Measurements from ENCODE around the gene KREMEN2.
"Not testable (repeated sequence)": the region's sequence is repeated elsewhere in the genome, so short reads cannot be mapped to it uniquely, and the experiment has no call there.

Gene KREMEN2

DNA sequence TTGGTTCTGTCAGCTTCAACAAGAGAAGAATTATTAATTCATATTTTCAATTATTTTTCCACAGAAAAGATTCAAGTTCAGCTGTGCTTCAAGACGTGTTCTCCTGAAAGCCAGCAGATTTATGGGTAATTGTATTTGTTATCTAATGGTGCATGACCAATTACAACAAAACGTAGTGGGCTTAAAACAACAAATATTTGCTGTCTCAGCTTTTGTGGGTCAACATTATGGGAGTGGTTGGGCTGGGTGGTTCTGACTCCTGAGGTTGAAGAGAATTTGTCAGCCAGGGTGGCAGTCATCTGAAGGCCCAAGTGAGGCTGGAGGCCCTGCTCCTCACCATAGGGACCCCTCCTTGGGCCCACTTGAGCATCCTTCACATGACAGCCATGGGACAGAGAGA, 24.1 kb upstream of the KREMEN2 start:
- Histone ChIP-seq H3K27ac (ENCODE audit: insufficient read depth, low read depth, low read length, poor library complexity, severe bottlenecking) (no peak overlapping the region), H3K4me1 (ENCODE audit: control insufficient read depth, insufficient read depth, low read length) (no peaks in the 10 kb centered on the region), H3K4me3 (ENCODE audit: insufficient read depth, low read depth, low read length) (no peak overlapping the region), H3K9me3 (ENCODE audit: control insufficient read depth, low read length) (no peaks in the 10 kb centered on the region), H3K36me3 (ENCODE audit: control insufficient read depth, insufficient read depth, low read length) (peaks cover 14% of the 10 kb centered on the region), H3K27me3 (ENCODE audit: control insufficient read depth, insufficient read depth, low read length, poor library complexity, severe bottlenecking) (no peaks in the 10 kb centered on the region)
- WGBS, 2 experiments: 95 to 98% methylated on average over 2 of the region's 2 CpGs

DNA sequence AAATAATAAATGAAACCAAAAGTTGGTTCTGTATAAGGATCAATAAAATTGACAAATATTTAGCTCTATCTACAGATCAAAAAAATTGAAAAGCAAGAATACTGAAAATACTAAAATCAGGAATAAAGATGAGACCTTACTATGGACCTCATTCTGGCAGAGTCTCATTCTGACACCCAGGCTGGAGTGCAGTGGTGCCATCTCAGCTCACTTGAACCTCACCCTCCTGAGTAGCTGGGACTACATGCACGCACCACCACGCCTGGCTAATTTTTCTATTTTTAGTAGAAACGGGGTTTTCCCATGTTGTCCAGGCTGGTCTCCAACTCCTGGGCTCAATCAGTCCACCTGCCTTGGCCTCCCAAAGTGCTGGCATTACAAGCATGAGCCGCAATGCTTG, 22.0 kb upstream of the KREMEN2 start:
- peaks cover 14% of the 10 kb centered on the region for H3K36me3 ChIP-seq (ENCODE audit: control insufficient read depth, insufficient read depth, low read length)
- 91 to 95% methylated on average over 4 of the region's 4 CpGs for WGBS, 2 experiments

DNA sequence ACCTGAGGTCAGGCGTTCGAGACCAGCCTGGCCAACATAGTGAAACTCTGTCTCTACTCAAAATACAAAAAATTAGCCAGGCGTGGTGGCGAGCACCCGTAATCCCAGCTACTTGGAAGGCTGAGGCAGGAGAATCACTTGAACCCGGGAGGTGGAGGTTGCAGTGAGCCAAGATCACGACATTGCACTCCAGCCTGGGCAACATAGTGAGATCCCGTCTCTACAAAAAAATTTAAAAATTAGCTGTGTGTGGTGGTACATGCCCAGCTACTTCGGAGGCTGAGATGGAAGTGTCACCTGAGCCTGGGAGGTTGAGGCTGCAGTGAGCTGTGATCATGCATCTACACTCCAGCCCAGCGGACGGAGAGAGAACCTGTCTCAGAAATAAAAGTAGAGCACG, 20.4 kb upstream of the KREMEN2 start:
- H3K4me3 ChIP-seq (ENCODE audit: insufficient read depth, low read depth, low read length); H3K27ac ChIP-seq (ENCODE audit: insufficient read depth, low read depth, low read length, poor library complexity, severe bottlenecking); H3K9me3 ChIP-seq (ENCODE audit: control insufficient read depth, low read length); H3K27me3 ChIP-seq (ENCODE audit: control insufficient read depth, insufficient read depth, low read length, poor library complexity, severe bottlenecking); H3K4me1 ChIP-seq (ENCODE audit: control insufficient read depth, insufficient read depth, low read length): not testable (repeated sequence)
- WGBS, 2 experiments: 86 to 87% methylated on average over 12 of the region's 12 CpGs
- H3K36me3 ChIP-seq (ENCODE audit: control insufficient read depth, insufficient read depth, low read length): peaks cover 11% of the 10 kb centered on the region

More for the DNA sequence above, 22.0 kb upstream of the KREMEN2 start:
- Histone ChIP-seq H3K9me3 (ENCODE audit: control insufficient read depth, low read length) (no peaks in the 10 kb centered on the region), H3K27ac (ENCODE audit: insufficient read depth, low read depth, low read length, poor library complexity, severe bottlenecking) (no peak overlapping the region), H3K4me3 (ENCODE audit: insufficient read depth, low read depth, low read length) (no peak overlapping the region), H3K27me3 (ENCODE audit: control insufficient read depth, insufficient read depth, low read length, poor library complexity, severe bottlenecking) (no peaks in the 10 kb centered on the region), H3K4me1 (ENCODE audit: control insufficient read depth, insufficient read depth, low read length) (no peaks in the 10 kb centered on the region)

DNA sequence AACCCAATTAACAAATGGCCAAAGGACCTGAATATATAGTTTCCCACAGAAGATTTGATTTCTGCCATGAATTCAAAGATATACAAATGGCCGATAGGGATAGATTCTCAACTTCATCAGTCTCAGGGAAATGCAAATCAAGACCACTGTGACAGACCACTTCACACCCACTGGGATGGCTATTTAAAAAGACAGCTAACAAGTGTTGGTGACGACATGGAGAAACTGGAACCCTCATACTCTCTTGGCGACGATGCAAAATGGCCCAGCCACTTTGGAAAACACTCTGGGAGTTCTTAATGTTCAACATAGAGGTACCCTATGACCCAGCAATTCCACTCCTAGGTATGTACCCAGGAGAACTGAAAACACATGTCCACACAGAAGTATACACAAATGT, 17.4 kb upstream of the KREMEN2 start:
- 93 to 98% methylated on average over 4 of the region's 4 CpGs for WGBS, 2 experiments
- Histone ChIP-seq H3K9me3 (ENCODE audit: control insufficient read depth, low read length) (no peaks in the 10 kb centered on the region), H3K4me3 (ENCODE audit: insufficient read depth, low read depth, low read length) (no peak overlapping the region), H3K4me1 (ENCODE audit: control insufficient read depth, insufficient read depth, low read length) (no peaks in the 10 kb centered on the region), H3K27ac (ENCODE audit: insufficient read depth, low read depth, low read length, poor library complexity, severe bottlenecking) (no peak overlapping the region), H3K27me3 (ENCODE audit: control insufficient read depth, insufficient read depth, low read length, poor library complexity, severe bottlenecking) (no peaks in the 10 kb centered on the region), H3K36me3 (ENCODE audit: control insufficient read depth, insufficient read depth, low read length) (no peaks in the 10 kb centered on the region)

DNA sequence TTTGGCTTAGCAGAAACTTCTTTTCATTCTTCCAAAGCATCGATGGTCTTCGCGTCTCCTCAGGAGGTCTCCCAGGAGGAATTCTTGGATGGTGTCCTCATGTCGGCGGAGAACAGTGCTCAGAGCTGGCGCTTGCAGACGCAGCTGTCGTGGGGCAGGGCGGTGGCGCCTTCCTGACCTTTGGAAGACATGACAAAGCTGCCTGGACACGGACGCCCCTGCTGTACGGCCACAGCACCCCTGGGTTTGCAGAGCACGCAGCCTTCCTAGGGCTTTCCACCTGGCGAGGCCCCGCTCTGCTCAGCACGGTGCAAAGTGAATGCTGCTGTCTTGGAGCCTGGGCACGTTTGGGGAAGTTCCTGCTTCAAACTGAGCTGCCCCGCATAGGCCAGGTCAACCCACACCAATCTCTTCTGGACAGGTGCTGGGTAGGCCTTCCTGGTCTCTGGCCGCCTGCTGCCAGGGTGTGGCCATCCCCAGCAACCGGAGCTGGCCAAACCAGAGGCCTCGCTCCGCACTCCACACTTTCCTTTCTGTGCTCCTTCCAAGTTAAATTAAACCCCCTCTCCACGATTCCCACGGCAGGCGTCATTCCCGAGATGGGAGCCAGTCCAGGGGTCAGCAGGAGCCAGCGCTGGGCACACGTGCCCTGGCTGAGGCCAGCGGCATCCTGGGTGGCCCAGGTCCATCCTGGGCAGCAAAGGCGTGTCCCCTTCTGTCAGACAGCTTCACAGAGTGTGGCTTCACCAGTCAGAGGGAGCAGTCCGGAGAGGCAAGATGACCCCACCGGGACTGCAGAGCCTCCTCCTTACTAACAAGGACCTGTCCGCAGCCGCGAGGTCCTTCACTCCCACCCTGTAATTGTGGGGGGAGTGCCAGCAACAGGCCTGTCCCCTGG, 15.0 kb upstream of the KREMEN2 start:
- Histone ChIP-seq H3K9me3 (ENCODE audit: control insufficient read depth, low read length) (no peaks in the 10 kb centered on the region), H3K27me3 (ENCODE audit: control insufficient read depth, insufficient read depth, low read length, poor library complexity, severe bottlenecking) (no peaks in the 10 kb centered on the region), H3K4me3 (ENCODE audit: insufficient read depth, low read depth, low read length) (no peak overlapping the region), H3K36me3 (ENCODE audit: control insufficient read depth, insufficient read depth, low read length) (no peaks in the 10 kb centered on the region), H3K4me1 (ENCODE audit: control insufficient read depth, insufficient read depth, low read length) (no peaks in the 10 kb centered on the region), H3K27ac (ENCODE audit: insufficient read depth, low read depth, low read length, poor library complexity, severe bottlenecking) (no peak overlapping the region)
- WGBS, 2 experiments: 92 to 94% methylated on average over 36 of the region's 36 CpGs

DNA sequence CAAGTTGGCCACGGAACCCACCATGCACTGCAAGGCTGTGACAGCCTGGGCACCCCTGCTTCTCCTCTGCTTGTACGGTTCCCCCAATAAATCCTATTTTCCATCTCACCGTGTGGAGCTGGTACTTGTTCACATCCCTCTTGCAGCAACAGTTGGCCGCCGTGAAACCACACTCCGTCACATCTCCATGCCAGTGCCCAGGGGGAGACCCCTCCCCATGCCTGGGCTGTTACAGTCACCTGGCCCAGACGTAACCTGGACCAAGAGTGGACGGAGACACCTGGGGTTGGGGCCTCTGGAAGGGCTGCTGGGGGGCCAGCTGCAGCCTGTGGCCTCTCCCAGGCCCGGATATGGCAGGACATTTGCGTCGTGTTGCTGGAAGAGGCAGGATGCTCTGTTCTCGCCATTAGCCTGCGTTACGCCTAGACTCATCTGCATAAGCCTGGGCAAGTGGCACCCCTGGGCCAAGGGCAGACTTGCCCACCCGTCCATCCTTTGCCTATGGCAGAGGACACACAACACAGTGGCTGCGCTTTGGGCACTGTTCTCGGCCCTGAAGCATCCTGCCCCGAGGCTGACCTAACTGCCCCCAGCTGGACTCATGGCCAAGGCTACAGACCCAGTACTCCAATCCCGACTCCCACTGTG, 14.2 kb upstream of the KREMEN2 start:
- Histone ChIP-seq H3K27me3 (ENCODE audit: control insufficient read depth, insufficient read depth, low read length, poor library complexity, severe bottlenecking) (no peaks in the 10 kb centered on the region), H3K4me3 (ENCODE audit: insufficient read depth, low read depth, low read length) (no peak overlapping the region), H3K27ac (ENCODE audit: insufficient read depth, low read depth, low read length, poor library complexity, severe bottlenecking) (no peak overlapping the region), H3K36me3 (ENCODE audit: control insufficient read depth, insufficient read depth, low read length) (no peaks in the 10 kb centered on the region), H3K9me3 (ENCODE audit: control insufficient read depth, low read length) (no peaks in the 10 kb centered on the region), H3K4me1 (ENCODE audit: control insufficient read depth, insufficient read depth, low read length) (no peaks in the 10 kb centered on the region)
- 94 to 95% methylated on average over 19 of the region's 19 CpGs for WGBS, 2 experiments

DNA sequence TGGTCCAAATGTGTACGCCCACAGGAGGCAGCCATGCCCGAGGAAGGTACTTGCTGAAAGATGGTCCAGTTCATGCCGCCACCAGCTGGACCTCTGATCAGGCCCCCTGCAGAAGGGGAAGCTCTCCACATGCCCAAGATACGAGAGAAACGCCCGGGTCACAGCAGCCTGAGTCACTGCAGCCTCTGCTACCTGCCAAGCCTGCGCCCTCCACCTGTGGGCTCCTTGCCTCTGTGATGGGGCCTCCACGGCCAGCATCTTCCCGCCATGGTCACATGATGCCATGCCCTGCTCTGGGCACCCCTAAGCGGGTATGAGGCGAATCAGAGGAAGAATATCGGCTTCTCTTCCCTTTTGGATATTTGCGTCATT, 13.7 kb upstream of the KREMEN2 start:
- H3K4me3 ChIP-seq (ENCODE audit: insufficient read depth, low read depth, low read length): no peak overlapping the region
- H3K9me3 ChIP-seq (ENCODE audit: control insufficient read depth, low read length): no peaks in the 10 kb centered on the region
- WGBS, 2 experiments: 95 to 96% methylated on average over 13 of the region's 13 CpGs
- no peaks in the 10 kb centered on the region for H3K27me3 ChIP-seq (ENCODE audit: control insufficient read depth, insufficient read depth, low read length, poor library complexity, severe bottlenecking)
- H3K4me1 ChIP-seq (ENCODE audit: control insufficient read depth, insufficient read depth, low read length): peaks cover 3% of the 10 kb centered on the region
- no peaks in the 10 kb centered on the region for H3K36me3 ChIP-seq (ENCODE audit: control insufficient read depth, insufficient read depth, low read length)
- no peak overlapping the region for H3K27ac ChIP-seq (ENCODE audit: insufficient read depth, low read depth, low read length, poor library complexity, severe bottlenecking)

DNA sequence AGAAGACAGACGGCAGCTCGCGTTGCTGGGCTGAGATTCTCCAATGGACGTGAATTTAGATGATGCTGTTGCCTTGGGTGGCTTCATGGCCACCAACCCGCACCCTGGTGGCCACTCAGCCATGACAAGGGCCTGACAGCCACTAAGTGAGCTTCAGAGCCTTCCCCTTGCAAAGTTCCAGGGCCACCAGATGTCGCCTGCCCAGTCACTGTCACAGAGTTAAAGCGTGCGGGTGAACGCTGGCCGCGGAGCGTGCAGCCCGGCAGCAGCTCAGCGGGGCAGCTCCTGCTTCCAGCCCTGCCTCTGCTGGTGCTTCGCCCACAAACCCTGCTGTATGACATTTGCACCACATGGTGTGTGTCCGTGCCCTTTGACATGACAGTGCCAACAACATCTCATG, 13.3 kb upstream of the KREMEN2 start:
- H3K27me3 ChIP-seq (ENCODE audit: control insufficient read depth, insufficient read depth, low read length, poor library complexity, severe bottlenecking): no peaks in the 10 kb centered on the region
- 88 to 89% methylated on average over 16 of the region's 16 CpGs for WGBS, 2 experiments
- peaks cover 4% of the 10 kb centered on the region for H3K4me1 ChIP-seq (ENCODE audit: control insufficient read depth, insufficient read depth, low read length)
- H3K36me3 ChIP-seq (ENCODE audit: control insufficient read depth, insufficient read depth, low read length): no peaks in the 10 kb centered on the region
- H3K9me3 ChIP-seq (ENCODE audit: control insufficient read depth, low read length): no peaks in the 10 kb centered on the region
- H3K27ac ChIP-seq (ENCODE audit: insufficient read depth, low read depth, low read length, poor library complexity, severe bottlenecking): no peak overlapping the region
- no peak overlapping the region for H3K4me3 ChIP-seq (ENCODE audit: insufficient read depth, low read depth, low read length)

DNA sequence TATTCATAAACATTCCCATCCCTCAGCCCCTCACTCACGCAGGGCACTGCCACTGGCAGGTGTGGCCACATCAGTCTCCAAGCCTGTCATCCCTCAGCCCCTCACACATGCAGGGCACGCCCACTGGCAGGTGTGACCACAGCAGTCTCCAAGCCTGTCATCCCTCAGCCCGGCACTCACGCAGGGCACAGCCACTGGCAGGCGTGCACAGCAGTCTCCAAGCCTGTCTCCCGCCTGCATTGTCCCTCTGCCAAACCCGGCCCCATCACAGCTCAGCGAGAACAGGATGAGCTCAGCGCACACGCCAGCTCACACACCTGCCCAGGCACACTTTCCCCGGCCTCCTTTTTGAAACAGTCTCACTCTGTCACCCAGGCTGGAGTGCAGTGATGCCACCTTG, 11.4 kb upstream of the KREMEN2 start:
- Histone ChIP-seq H3K4me3 (ENCODE audit: insufficient read depth, low read depth, low read length) (no peak overlapping the region), H3K27me3 (ENCODE audit: control insufficient read depth, insufficient read depth, low read length, poor library complexity, severe bottlenecking) (no peaks in the 10 kb centered on the region), H3K27ac (ENCODE audit: insufficient read depth, low read depth, low read length, poor library complexity, severe bottlenecking) (no peak overlapping the region), H3K36me3 (ENCODE audit: control insufficient read depth, insufficient read depth, low read length) (no peaks in the 10 kb centered on the region), H3K9me3 (ENCODE audit: control insufficient read depth, low read length) (no peaks in the 10 kb centered on the region), H3K4me1 (ENCODE audit: control insufficient read depth, insufficient read depth, low read length) (peaks cover 4% of the 10 kb centered on the region)
- 83 to 84% methylated on average over 11 of the region's 11 CpGs for WGBS, 2 experiments

DNA sequence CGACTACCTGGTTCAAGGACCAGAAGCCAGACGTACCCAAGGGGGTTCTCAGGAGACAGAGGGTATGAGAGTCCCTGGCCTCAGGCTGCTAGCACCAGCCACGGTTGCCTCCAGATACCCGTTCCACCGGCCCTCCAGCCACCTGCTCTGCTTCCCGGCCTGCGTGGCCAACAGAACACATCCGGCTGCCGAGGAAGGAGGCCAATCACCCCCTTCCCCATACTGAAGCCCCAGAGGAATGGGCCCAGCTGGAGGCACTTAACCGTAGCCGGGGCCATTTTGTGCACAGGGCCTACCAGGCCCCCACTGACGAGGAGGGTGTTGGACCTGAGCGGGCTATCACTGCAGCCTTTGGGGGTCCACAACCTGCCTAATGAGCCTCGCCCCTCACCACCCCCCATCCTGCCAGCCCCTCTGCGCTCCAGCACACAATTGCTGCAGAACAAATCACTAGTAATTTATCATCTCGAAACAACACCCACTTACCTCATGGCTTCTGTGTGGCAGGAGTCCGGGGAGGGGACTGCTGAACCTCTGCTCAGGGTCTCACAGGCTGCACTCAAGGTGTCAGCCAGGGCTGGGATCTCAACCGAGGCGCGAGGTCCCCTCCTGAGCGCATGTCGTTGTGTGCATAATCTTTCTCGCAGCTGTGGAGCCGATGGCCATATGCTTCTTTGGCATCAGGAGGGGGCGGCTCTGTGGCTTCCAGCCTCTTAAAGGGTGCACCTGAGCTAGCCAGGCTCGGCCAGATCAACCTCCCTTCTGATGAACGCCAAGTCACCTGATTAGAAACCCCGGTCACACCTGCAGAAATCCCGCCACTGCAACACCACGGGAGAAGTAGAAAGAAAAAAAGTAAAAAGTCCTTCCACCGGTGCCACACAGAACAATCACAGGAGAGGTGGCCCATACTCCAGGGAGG, 10.1 kb upstream of the KREMEN2 start:
- Histone ChIP-seq H3K27me3 (ENCODE audit: control insufficient read depth, insufficient read depth, low read length, poor library complexity, severe bottlenecking) (no peaks in the 10 kb centered on the region), H3K9me3 (ENCODE audit: control insufficient read depth, low read length) (no peaks in the 10 kb centered on the region), H3K36me3 (ENCODE audit: control insufficient read depth, insufficient read depth, low read length) (no peaks in the 10 kb centered on the region), H3K4me3 (ENCODE audit: insufficient read depth, low read depth, low read length) (no peak overlapping the region), H3K4me1 (ENCODE audit: control insufficient read depth, insufficient read depth, low read length) (peaks cover 4% of the 10 kb centered on the region), H3K27ac (ENCODE audit: insufficient read depth, low read depth, low read length, poor library complexity, severe bottlenecking) (no peak overlapping the region)
- 87 to 90% methylated on average over 31 of the region's 31 CpGs for WGBS, 2 experiments
